Hindlimb muscle (tissue), 1 donor: Measurements from ENCODE around the gene CLIC6. TPM values are rescaled to one million over a fixed set of nuclear protein-coding genes. Genes with fewer than 3 reads are reported as not detected.
A peak's percentile ranks its signal among the peaks of the same experiment; 100 is the strongest.

Experiments used
- DNase-seq: peaks from one replicate; pipeline ENCODE4 v3.0.0-alpha.2; 2013
- polyA plus RNA-seq: library from polyadenylated mRNA; unstranded; fragments of 120-200 nt; gene quantifications from one replicate; pipeline ENCODE4 v1.2.1, GENCODE V29; 2013; ENCODE audit not compliant: insufficient read length

Gene CLIC6
- not detected for polyA plus RNA-seq

DNA sequence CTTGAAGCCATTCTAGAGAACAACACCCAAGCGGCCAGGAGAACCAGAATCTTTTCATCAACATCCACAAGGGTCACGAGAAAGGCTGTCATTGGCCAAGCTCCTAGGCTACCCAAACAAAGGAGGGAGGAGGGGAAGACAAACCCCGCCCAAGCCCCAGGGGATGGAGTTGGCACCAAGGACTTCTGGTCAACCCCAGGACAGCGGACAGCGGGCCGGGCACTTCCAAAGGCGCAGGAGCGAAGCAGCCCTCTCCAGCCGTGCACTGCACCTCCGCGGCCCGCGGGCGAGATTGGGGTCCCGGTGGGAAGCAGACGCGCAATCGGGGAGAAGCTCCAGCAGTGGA is at the start of gene CLIC6:
TSS of gene CLIC6 (plus strand) at position 192 of the 346 bp plus-strand sequence. CDS start 395 bp downstream, outside the sequence.
- DNase-seq, result no peak

DNA sequence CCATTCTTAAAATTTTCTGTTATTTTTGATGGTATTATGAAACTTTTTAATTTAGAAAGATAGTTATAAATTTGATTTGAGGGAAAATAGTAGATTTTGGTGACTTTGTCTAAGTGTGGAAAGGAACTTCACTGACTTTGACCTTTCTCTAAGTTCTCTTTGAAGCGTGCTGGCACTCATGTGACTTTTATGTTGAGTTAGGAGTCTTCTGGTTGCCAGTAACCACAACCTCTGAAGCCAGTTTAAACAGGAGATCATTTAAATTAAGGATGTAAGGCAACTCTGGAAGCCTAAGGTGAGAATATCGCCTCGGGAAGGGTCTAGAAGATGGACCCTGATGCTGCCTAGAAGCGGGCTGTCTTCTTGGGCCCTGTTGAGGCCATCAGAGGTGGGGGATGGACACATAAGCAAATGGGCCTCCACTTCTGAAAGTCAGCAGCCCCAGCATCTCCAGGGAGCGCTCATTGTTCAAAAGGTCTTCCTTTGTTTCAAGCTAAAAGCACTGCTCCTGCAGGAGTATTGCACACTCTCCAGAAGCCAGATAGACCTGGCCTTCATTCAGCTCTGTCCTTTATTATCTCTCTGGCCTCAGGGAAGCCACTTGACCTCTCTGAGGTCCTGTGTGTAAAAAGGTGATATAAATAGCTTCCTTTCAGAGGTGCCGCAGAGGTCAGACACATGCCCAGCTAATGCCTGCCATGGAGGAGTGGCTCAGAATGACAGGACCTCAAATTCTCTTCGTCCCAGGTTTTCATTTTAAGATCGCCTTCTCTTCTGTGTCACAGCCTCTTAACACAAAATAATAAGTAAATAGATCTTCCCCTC is 48.7 kb upstream of the CLIC6 start:
- no peak for DNase-seq

GRCh38 chr21:34621434-34622350 is 47.1 kb upstream of the CLIC6 start:
- no peak for DNase-seq

GRCh38 chr21:34623516-34623915 is 45.3 kb upstream of the CLIC6 start:
- DNase-seq, result no peak

- no peak for DNase-seq
Measured at GRCh38 chr21:34625030-34625593, 43.7 kb upstream of the CLIC6 start.

GRCh38 chr21:34626131-34626530 is 42.7 kb upstream of the CLIC6 start:
- no peak for DNase-seq

DNA sequence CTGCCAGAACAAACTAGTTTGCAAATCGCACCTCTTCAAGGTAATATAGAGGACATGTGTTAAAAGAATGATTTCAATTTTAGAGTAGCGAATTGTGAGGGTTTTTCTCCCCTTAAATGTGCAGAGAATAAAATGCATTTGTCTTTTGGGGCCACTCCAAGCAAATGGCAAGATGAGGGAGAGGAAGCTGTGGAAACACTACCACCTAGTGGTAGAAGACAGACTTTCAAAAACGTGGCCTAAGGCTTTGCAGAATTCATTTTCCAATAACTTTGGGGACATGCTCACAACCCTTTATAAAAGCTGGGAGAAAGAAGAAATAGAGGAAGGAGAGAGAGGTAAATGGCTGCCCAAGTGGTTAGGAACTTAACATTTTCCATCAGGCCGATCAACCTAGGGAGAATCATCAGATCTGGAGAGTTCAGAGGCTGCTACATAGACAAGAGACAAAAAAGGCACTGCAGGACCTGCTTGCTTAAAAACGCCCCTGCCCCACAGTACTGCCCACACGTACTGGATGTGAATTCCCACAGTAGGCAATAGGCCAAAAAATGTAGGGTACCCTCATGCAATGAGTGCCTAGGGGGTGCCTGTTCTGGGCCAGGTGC is 38.2 kb upstream of the CLIC6 start:
- DNase-seq, result peak; percentile 66

DNA sequence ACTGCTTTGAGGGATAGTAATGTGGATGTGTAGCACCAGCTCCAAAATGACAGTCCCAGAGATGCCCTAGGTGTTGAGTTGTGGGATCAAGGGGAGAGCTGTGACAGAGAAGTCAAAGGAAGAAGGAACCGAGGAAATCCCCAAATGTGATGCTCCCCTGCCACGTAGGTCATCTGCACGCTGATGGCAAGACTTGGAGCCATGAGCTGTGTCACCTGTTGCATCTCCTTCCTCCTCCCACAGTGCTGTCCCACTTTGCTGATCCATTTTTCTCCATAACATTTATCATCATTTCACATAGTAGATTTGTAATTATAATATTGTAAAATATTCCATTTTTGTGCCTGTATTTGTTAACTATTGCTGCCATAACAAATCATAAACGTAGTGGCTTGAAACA is 36.3 kb upstream of the CLIC6 start:
- no peak for DNase-seq

- DNase-seq, result no peak
Measured at GRCh38 chr21:34635307-34635706, 33.5 kb upstream of the CLIC6 start.

- DNase-seq, result no peak
Measured at GRCh38 chr21:34636961-34637360, 31.8 kb upstream of the CLIC6 start.

GRCh38 chr21:34639250-34639649 is 29.5 kb upstream of the CLIC6 start:
- no peak for DNase-seq

DNA sequence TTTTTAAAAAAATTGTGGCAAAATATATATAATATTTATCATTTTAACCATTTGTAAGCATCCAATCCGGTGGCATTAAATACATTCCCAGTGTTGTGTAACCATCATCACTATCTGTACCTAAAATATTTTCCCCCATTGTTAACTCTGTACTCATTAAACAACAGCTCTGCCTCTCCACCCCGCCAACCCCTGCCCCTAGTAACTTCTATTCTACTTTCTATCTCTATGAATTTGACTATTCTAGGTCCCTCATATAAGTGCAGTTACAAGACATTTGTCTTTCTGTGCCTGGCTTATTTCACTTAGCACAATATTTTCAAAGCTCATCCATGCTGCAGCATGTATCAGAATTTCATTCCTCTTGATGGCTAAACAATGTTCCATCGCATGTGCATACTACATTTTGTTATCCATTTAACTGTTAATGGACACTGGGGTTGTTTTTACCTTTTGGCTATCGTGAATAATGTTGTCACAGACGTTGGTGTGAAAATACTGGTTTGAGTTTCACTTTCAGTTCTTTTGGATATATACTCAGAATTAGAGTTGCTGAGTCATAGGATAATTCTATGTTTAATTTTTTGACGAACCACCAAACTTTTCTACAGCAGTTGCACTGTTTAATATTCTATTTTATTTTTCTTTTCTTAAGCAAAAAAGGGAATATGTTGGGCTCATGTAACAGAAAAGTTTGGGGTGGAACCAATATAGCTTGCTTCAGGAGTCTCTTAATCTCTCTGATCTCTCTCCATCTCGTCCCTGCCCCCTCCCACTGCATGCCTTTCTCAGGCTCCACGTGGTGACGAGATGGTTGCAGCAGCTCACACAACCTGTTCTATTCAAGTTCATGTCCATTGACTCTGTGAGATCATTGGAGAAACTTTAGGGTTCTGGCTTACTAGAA is 28.7 kb upstream of the CLIC6 start:
- DNase-seq, result no peak

GRCh38 chr21:34640858-34641257 is 27.9 kb upstream of the CLIC6 start:
- no peak for DNase-seq

GRCh38 chr21:34642211-34643075 is 26.4 kb upstream of the CLIC6 start:
- no peak for DNase-seq

DNA sequence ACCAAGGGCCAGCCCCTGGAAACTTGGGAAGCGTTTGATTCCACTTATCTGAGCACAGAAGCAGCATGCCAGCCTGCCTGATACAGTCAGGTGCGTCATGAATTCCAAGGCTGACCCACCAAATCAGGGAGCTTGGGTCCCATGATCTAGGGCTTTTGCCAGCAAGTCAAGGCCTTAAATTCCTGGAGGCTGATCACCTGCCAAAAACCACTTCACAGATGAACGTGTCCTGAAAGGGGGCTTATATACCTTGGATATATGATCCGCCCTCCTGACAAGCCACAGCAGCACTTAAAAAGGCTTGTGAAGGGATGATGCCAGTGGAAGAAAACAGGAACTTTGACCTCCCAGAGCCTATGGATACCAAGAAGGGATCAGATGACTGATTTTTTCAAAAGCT is 24.0 kb upstream of the CLIC6 start:
- no peak for DNase-seq

DNA sequence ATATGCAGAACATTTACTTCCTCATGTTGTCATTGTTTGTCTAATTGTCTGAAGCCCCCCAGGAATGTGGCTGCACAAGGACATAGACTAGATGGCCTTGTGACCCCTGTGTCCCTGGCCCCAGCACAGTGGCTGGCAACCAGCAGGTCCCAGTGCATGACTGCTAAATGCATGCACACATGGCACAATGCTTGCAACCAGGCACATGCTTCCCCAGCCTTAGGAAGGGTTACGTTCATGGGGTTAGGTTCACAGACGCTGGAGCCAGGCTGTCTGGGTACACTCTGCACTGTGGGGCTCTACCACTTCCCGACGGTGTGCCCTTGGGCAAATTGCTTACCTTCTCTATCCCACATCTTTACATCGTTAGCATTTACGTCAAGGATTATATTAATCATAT is 21.2 kb upstream of the CLIC6 start:
- DNase-seq, result no peak

GRCh38 chr21:34648739-34649297 is 20.0 kb upstream of the CLIC6 start:
- no peak for DNase-seq

DNA sequence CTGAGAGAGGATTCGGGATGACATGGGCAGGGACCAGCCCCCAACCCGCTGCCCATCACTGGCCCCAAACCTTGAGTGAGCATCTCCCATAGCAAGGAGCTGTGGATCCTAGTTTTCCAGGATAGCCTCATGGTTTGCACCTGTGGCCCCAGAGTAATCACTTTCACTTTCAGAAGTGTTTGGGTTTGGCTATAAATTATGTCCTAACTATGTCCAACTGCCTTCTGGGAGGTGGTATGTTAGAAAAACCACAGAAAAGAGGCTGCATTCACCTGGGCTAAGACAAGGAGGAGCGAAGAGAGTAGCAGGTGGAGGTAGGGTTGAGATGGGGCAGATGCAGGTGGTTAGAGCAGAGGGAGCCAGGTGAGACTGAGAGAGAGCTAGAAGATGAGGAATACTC is 19.4 kb upstream of the CLIC6 start:
- DNase-seq, result no peak

DNA sequence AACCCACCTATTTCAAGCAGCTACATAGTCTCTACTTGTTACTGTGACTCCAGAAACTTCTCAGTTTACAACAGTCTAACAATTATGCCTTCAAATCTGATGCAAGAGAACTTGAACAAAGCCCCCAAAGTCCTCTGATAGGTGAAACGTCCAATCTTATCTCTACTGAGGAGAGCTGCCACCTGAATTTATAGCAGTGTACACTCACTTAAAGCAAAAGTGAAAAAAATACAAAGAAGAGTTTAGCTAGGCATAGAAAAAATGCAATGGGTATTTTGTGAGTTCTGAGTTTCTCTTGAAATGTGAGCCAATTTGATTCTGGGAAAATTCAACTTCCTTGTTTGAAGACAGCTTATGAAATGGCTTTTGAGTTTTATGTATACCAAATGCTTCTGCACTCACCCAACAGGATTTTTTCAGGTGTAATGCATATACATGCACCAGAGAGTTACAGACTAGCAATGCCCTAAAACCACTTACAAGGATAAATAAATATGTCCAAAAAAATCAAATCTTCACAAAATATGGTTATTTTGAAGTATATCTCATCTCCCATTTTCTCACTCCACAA is 17.8 kb upstream of the CLIC6 start:
- DNase-seq, result no peak

GRCh38 chr21:34651642-34652041 is 17.2 kb upstream of the CLIC6 start:
- DNase-seq, result no peak
